22Rv1 (cell line): ENCODE data around the gene CBR1.

Source experiments
- CTCF ChIP-seq: fragments of 450-650 bp; IDR thresholded peaks from 2 replicates; pipeline ENCODE4 v1.5.1; 2017; ENCODE audit warnings: mild to moderate bottlenecking
- ZFX ChIP-seq: fragments of 450-650 bp; IDR thresholded peaks from 2 replicates; pipeline ENCODE4 v1.6.1; 2017; ENCODE audit warnings: antibody characterized with exemption, borderline replicate concordance

GRCh38 chr21:36105327-36105842 lies 35.6 kb downstream of the CBR1 start:
- no peak for TF ChIP-seq CTCF
- no peak for TF ChIP-seq ZFX
